HCT116 (cell line): Measurements from ENCODE around the gene PMEPA1. TPM values are rescaled to one million over a fixed set of nuclear protein-coding genes. Genes with fewer than 3 reads are reported as not detected.

Experiments used
- ATAC-seq: fragments of 200-7000 bp; cut with Tn5 transposase; 2 replicates; pipeline ENCODE4 v1.9.1; 2020; ENCODE audit warnings: mild to moderate bottlenecking, moderate library complexity
- BruUV-seq: library from RNA; stranded (reverse); fragments of 400-500 nt; replicated peaks from 2 replicates; lab custom pipeline; 2021; lab: Mats Ljungman, UMichigan
- CTCF ChIA-PET: fragments of 300-600 bp; sonication (Branson Sonifier 250); formaldehyde crosslinking; loops from one replicate; lab custom pipeline; 2021; ENCODE audit warnings: antibody characterized with exemption; lab: Charles Lee
- POLR2A ChIA-PET: fragments of 300-600, 350-600 bp; sonication (Branson Sonifier 250); formaldehyde crosslinking; loops from one replicate; lab custom pipeline; 2021; ENCODE audit warnings: antibody characterized with exemption; lab: Charles Lee
- RAD21 ChIA-PET, 2 experiments: fragments of 300-600 bp; sonication (Branson Sonifier 250); formaldehyde crosslinking; loops; one replicate each; lab custom pipeline; 2023; ENCODE audit warnings: low total read pairs in 2 of 2; ENCODE audit not compliant: uncharacterized antibody in 2 of 2, unreplicated experiment in 2 of 2, low non-redundant PET in 1 of 2; lab: Charles Lee
- DNase-seq: peaks from one replicate; pipeline ENCODE4 v3.0.0-alpha.2; 2010; ENCODE audit warnings: low read depth, low spot score
- H2AFZ ChIP-seq: fragments of 200-600 bp; shearing (Covaris generic), sonication (generic); 2 replicates; pipeline ENCODE4 v1.6.1; 2017; ENCODE audit warnings: low read depth, mixed run types, mixed read lengths, antibody characterized with exemption, low read length; ENCODE audit not compliant: poor library complexity, severe bottlenecking
- H3K27ac ChIP-seq: 2 replicates; pipeline ENCODE4 v1.5.1; 2012; ENCODE audit warnings: low read depth, low read length
- H3K27me3 ChIP-seq: fragments of 200-600 bp; sonication (generic); 2 replicates; pipeline ENCODE4 v1.6.1; 2016; ENCODE audit warnings: mixed run types, low read length, mixed read lengths; ENCODE audit not compliant: insufficient read depth
- H3K36me3 ChIP-seq, 2 experiments: fragments of 200-500 bp in 1 of 2; fragments of 200-600 bp in 1 of 2; sonication (Bioruptor generic) in 1 of 2; sonication (generic) in 1 of 2; 2 replicates each; pipeline versions ENCODE4 v1.5.1 to v1.6.1; 2014 to 2016; ENCODE audit warnings: low read length in 2 of 2, inconsistent platforms in 1 of 2, mixed read lengths in 1 of 2, mixed run types in 1 of 2; ENCODE audit not compliant: insufficient read depth in 2 of 2, control insufficient read depth in 1 of 2
- H3K4me1 ChIP-seq, 2 experiments: fragments of 200-600 bp in 1 of 2; sonication (generic) in 1 of 2; 2 replicates each; pipeline versions ENCODE4 v1.5.1 to v1.6.1; 2012 to 2017; ENCODE audit warnings: low read length in 2 of 2, inconsistent platforms in 1 of 2, mild to moderate bottlenecking in 1 of 2, mixed read lengths in 1 of 2, mixed run types in 1 of 2, moderate library complexity in 1 of 2; ENCODE audit not compliant: insufficient read depth in 2 of 2, control insufficient read depth in 1 of 2
- H3K4me2 ChIP-seq: fragments of 200-600 bp; sonication (generic); 2 replicates; pipeline ENCODE4 v1.6.1; 2017; ENCODE audit warnings: mixed run types, low read length, mixed read lengths
- H3K4me3 ChIP-seq, 2 experiments: fragments of 200-600 bp in 1 of 2; sonication (generic) in 1 of 2; replicated peaks in 1 of 2; 2 replicates each; pipeline ENCODE4 v1.5.1; 2011 to 2016; ENCODE audit warnings: low read length in 2 of 2, control low read depth in 1 of 2, low read depth in 1 of 2, mild to moderate bottlenecking in 1 of 2, mixed read lengths in 1 of 2, mixed run types in 1 of 2
- H3K79me2 ChIP-seq: fragments of 200-600 bp; sonication (generic); 2 replicates; pipeline ENCODE4 v1.6.1; 2017; ENCODE audit warnings: mild to moderate bottlenecking, mixed run types, low read length, moderate library complexity, mixed read lengths; ENCODE audit not compliant: insufficient read depth
- H3K9ac ChIP-seq: fragments of 200-600 bp; sonication (generic); 2 replicates; pipeline ENCODE4 v1.6.1; 2016; ENCODE audit warnings: low read length, mixed read lengths
- H3K9me2 ChIP-seq: fragments of 200-600 bp; sonication (generic), shearing (Covaris generic); 2 replicates; pipeline ENCODE4 v1.6.1; 2017; ENCODE audit warnings: mixed run types, mild to moderate bottlenecking, moderate library complexity; ENCODE audit not compliant: insufficient read depth
- H3K9me3 ChIP-seq, 2 experiments: fragments of 200-500 bp in 1 of 2; fragments of 200-600 bp in 1 of 2; sonication (Bioruptor generic) in 1 of 2; sonication (generic) in 1 of 2; 2 replicates each; pipeline ENCODE4 v1.6.1; 2014 to 2017; ENCODE audit warnings: low read length in 2 of 2, mixed read lengths in 2 of 2, inconsistent platforms in 1 of 2, low read depth in 1 of 2, mild to moderate bottlenecking in 1 of 2, mixed run types in 1 of 2, moderate library complexity in 1 of 2; ENCODE audit not compliant: control insufficient read depth in 1 of 2, insufficient read depth in 1 of 2
- H4K20me1 ChIP-seq: fragments of 200-600 bp; sonication (generic), shearing (Covaris generic); 2 replicates; pipeline ENCODE4 v1.6.1; 2017; ENCODE audit warnings: mixed run types, mild to moderate bottlenecking, moderate library complexity; ENCODE audit not compliant: insufficient read depth
- ELF1 ChIP-seq: IDR thresholded peaks from 2 replicates; pipeline ENCODE4 v1.6.1; 2012; ENCODE audit warnings: low read depth, borderline replicate concordance
- EZH2 ChIP-seq: fragments of 200-600 bp; sonication (generic); IDR thresholded peaks from 2 replicates; pipeline ENCODE4 v1.6.1; 2017; ENCODE audit warnings: antibody characterized with exemption, mixed run types
- FOSL1 ChIP-seq: IDR thresholded peaks from 2 replicates; pipeline ENCODE4 v1.6.1; 2012; ENCODE audit warnings: low read depth
- JUND ChIP-seq: IDR thresholded peaks from 2 replicates; pipeline ENCODE4 v1.6.1; 2012
- POLR2A ChIP-seq: IDR thresholded peaks from 2 replicates; pipeline ENCODE4 v1.7.0; 2011; ENCODE audit warnings: borderline replicate concordance; ENCODE audit not compliant: insufficient read depth, insufficient read length; ENCODE audit errors: extremely low read depth
- RAD21 ChIP-seq: IDR thresholded peaks from 2 replicates; pipeline ENCODE4 v1.6.1; 2012; ENCODE audit warnings: low read depth, mild to moderate bottlenecking
- SP1 ChIP-seq: IDR thresholded peaks from 2 replicates; pipeline ENCODE4 v1.6.1; 2012; ENCODE audit warnings: low read depth
- SRF ChIP-seq: IDR thresholded peaks from 2 replicates; pipeline ENCODE4 v1.6.1; 2012; ENCODE audit warnings: low read depth
- TCF7L2 ChIP-seq: IDR thresholded peaks from 2 replicates; pipeline ENCODE4 v1.7.0; 2011; ENCODE audit warnings: borderline replicate concordance, inconsistent platforms; ENCODE audit not compliant: insufficient read depth, insufficient read length; ENCODE audit errors: extremely low read depth
- ZFX ChIP-seq: fragments of 450-650 bp; IDR thresholded peaks from 2 replicates; pipeline ENCODE4 v1.6.1; 2017
- intact Hi-C: fragments of 100-400 bp; cut with micrococcal nuclease; formaldehyde crosslinking; loops from 2 replicates; pipeline ENCODE4 v1.10.0; 2022
- total RNA-seq: library from RNA; stranded (reverse); gene quantifications from one replicate; pipeline ENCODE4 v1.2.1, GENCODE V29; 2021; ENCODE audit not compliant: unreplicated experiment
- TF ChIP-seq, protein P1 (sequence below): IDR thresholded peaks from 2 replicates; pipeline ENCODE4 v1.6.1; 2012; ENCODE audit warnings: low read depth
- TF ChIP-seq, protein P2 (sequence below): IDR thresholded peaks from 2 replicates; pipeline ENCODE4 v1.6.1; 2012

PMEPA1 gene
- total RNA-seq, 1 experiment from 2014 or later, result 0.64 TPM

DNA sequence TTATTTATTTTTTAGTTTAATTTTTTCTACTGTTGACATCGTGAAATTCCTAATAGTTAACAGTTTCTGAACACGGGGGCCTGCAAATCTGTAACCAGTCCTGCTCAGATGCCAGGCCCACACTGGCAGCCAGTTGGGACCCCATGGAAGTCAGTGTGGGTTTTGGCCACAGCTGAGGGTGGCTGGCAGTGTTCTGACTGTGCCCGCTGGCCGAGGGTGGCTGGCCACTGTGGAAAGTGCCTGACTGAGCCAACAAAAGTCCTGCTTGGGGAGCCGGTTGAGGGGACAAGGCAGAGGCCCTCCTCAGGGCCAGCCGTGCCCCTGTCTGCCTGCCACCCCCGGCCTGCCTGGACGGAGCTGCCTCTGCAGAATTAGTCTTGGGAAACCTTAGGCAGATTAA is 4.1 kb upstream of the PMEPA1 start:
- H3K9ac ChIP-seq, result no peak overlapping the region
- CTCF ChIA-PET, result no interaction called here
- H3K4me1 ChIP-seq, result peaks cover 14 to 32% of the 10 kb centered on the region in 2 experiments; a peak in 3 of 4 replicates
- H3K4me2 ChIP-seq, result no peak overlapping the region
- RAD21 ChIA-PET, result no interaction called here
- H3K27me3 ChIP-seq, result peaks cover 60% of the 10 kb centered on the region
- H3K9me3 ChIP-seq, result no peaks in the 10 kb centered on the region
- BruUV-seq, result no TSS peak
- DNase-seq (no peak), ATAC-seq (no peak)
- H3K27ac ChIP-seq, result no peak overlapping the region
- intact Hi-C loops, result no loop called here
- POLR2A ChIA-PET, result no interaction called here
- H3K36me3 ChIP-seq, result no peaks in the 10 kb centered on the region
- TF ChIP-seq SRF (no peak), JUND (no peak), SP1 (no peak), EZH2 (no peak), POLR2A (no peak), TCF7L2 (no peak), ELF1 (no peak), ZFX (no peak), FOSL1 (no peak), RAD21 (no peak)
- TF ChIP-seq, protein P1, sequence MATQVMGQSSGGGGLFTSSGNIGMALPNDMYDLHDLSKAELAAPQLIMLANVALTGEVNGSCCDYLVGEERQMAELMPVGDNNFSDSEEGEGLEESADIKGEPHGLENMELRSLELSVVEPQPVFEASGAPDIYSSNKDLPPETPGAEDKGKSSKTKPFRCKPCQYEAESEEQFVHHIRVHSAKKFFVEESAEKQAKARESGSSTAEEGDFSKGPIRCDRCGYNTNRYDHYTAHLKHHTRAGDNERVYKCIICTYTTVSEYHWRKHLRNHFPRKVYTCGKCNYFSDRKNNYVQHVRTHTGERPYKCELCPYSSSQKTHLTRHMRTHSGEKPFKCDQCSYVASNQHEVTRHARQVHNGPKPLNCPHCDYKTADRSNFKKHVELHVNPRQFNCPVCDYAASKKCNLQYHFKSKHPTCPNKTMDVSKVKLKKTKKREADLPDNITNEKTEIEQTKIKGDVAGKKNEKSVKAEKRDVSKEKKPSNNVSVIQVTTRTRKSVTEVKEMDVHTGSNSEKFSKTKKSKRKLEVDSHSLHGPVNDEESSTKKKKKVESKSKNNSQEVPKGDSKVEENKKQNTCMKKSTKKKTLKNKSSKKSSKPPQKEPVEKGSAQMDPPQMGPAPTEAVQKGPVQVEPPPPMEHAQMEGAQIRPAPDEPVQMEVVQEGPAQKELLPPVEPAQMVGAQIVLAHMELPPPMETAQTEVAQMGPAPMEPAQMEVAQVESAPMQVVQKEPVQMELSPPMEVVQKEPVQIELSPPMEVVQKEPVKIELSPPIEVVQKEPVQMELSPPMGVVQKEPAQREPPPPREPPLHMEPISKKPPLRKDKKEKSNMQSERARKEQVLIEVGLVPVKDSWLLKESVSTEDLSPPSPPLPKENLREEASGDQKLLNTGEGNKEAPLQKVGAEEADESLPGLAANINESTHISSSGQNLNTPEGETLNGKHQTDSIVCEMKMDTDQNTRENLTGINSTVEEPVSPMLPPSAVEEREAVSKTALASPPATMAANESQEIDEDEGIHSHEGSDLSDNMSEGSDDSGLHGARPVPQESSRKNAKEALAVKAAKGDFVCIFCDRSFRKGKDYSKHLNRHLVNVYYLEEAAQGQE, result no peak
- TF ChIP-seq, protein P2, sequence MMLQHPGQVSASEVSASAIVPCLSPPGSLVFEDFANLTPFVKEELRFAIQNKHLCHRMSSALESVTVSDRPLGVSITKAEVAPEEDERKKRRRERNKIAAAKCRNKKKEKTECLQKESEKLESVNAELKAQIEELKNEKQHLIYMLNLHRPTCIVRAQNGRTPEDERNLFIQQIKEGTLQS, result no peak
- H3K79me2 ChIP-seq, result no peaks in the 10 kb centered on the region
- no peaks in the 10 kb centered on the region for H4K20me1 ChIP-seq
- no peak overlapping the region for H2AFZ ChIP-seq
- no peak overlapping the region for H3K4me3 ChIP-seq
- H3K9me2 ChIP-seq, result no peaks in the 10 kb centered on the region
